ENCODE data around the gene RARB. TPM values are rescaled to one million over a fixed set of nuclear protein-coding genes. Genes with fewer than 3 reads are reported as not detected.

The RARB gene
- total RNA-seq, 1 donor from 2014 or later: 15.0 TPM

DNA sequence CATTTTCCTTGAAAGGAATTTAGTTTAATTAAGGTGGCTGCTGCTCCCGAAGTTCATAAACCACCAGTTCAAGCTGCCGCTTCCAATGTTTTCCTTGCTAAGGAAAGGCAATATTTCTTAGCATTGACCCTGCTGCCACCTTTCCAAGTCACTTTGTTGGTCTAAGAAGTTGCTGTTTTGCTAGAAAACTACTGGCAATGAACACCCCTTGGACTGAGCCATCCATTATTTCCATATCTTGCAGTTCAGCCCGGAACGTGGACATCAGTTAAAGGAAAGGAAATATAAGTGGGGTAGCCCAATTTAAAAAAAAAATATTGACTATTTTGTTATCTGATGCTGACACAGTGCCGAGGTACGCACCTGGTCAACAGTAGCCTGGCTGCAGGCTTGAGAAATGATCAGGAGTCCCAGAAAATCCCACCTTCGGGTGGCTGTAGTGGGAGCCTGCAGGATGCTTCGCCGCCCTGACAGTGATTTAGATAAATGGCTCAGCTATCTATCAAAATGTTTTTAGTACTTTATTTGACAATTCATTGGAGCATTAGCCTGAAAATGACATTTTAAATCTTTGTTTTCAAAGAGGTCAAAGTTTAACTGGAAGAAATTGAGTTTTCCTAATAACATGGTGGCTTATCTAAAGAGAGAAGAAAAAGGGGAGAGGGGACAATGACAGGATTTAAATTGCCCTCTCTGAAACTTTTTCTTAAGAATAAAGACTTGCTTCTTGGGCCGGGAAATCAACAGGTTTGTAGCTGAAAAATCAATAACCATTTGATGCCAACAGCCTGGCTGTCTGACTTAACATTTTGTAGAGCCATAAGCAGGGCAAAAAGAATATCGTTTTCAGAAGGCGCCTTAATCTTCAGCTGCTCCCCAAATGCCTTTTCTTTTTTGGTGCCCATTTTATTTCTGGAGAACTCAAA, 1.6 kb downstream of the RARB start:
- Histone ChIP-seq H3K27ac (peak overlapping the region; percentile 88), H3K4me3 (peak overlapping the region; percentile 53 to 59), H3K4me1 (peaks cover 30% of the 10 kb centered on the region), H3K27me3 (no peaks in the 10 kb centered on the region), H3K9me3 (no peaks in the 10 kb centered on the region), H3K36me3 (no peaks in the 10 kb centered on the region)
- no peak for DNase-seq (ENCODE audit: extremely low spot score in 2 of 2)
- no peak for TF ChIP-seq POLR2A (IDR thresholded peaks at IDR 0.05)
- no peak for TF ChIP-seq POLR2AphosphoS5 (IDR thresholded peaks at IDR 0.05; ENCODE audit: insufficient read depth in 1 of 2, low read depth in 1 of 2)
- TF ChIP-seq, protein P1, sequence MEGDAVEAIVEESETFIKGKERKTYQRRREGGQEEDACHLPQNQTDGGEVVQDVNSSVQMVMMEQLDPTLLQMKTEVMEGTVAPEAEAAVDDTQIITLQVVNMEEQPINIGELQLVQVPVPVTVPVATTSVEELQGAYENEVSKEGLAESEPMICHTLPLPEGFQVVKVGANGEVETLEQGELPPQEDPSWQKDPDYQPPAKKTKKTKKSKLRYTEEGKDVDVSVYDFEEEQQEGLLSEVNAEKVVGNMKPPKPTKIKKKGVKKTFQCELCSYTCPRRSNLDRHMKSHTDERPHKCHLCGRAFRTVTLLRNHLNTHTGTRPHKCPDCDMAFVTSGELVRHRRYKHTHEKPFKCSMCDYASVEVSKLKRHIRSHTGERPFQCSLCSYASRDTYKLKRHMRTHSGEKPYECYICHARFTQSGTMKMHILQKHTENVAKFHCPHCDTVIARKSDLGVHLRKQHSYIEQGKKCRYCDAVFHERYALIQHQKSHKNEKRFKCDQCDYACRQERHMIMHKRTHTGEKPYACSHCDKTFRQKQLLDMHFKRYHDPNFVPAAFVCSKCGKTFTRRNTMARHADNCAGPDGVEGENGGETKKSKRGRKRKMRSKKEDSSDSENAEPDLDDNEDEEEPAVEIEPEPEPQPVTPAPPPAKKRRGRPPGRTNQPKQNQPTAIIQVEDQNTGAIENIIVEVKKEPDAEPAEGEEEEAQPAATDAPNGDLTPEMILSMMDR (IDR thresholded peaks at IDR 0.05): no peak
- intact Hi-C loops (cut with DNase I): loop anchor here (10.0 kb wide), 1 partner anchor 165 kb away; no protein-coding TSS in a partner anchor

DNA sequence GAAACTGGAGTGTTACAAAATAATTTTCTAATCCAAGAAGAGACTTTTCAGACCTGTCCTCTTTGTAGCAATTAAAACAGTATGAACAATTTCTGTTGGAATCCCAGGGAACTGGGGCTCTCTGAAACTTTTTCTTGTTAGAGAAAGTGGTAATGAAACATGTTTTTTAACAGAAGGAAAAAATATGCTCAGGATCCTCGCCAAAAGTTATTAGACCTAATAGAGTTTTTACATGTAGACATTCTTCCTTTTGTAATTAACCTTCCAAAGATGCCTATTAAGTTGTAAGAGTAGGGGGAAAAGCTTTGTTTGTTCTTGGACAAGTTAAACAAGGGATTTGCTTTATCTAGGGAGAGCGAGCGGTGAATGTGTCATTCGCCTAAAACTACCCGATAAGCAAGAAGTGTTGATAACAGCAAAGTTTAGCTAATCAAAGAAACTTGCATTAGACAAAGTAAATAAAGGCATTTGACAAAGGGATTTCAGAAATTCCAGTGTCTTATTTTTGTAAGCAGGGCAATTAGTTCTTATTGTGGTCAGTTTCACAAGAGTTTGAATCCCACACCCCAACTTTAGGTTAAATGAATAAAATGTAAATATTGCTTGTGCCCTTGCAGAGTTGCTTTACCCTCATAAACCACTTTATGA, 2.3 kb downstream of the RARB start:
- no peak for DNase-seq (ENCODE audit: extremely low spot score in 2 of 2)
- TF ChIP-seq POLR2AphosphoS5 (IDR thresholded peaks at IDR 0.05; ENCODE audit: insufficient read depth in 1 of 2, low read depth in 1 of 2): no peak
- TF ChIP-seq, protein P1 (IDR thresholded peaks at IDR 0.05): no peak
- TF ChIP-seq POLR2A (IDR thresholded peaks at IDR 0.05): no peak
- H3K9me3 ChIP-seq: no peaks in the 10 kb centered on the region
- intact Hi-C loops (cut with DNase I): no loop called here
- peaks cover 30% of the 10 kb centered on the region for H3K4me1 ChIP-seq
- peak overlapping the region; percentile 53 to 59 for H3K4me3 ChIP-seq
- no peaks in the 10 kb centered on the region for H3K27me3 ChIP-seq
- H3K27ac ChIP-seq: peak overlapping the region; percentile 88
- no peaks in the 10 kb centered on the region for H3K36me3 ChIP-seq

DNA sequence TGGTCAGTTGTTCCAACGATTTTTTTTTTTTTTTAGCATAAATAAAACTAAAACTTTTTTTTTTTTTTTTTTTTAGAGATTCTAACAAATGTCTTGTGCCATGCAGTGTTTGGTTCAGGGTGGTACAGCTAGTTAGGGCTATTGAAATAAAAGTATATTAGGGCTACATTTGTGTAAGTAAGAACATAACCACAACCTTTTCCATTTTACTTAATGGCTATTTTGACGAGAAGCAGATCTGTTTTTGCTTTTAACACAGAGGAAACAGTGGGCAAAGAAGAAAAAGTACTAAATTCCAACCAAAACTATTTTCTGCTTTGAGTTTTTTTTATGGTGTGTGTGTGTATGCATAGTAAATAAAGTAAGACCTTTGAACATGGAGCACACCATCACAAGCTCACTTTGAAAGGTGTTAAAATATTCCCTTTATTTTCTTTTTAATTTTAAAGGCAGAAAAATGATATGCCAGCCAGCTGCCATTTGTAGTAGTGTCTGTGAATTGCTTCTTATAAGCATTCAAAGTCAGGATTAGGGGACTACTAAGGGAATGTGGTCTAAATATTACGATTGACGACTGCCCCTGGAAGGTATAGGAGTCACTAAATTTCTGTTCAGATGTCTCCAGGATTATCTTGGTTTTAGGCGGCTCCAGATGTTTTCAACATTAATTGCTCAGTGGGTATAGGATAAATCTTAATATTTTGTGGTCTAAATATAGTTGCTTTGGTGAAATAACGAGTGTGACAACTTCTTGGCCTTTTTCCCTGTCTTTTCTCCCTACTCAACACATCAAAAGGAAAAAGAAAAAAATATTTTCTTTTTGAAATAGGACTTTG, 3.1 kb downstream of the RARB start:
- TF ChIP-seq POLR2A (IDR thresholded peaks at IDR 0.05) (no peak), POLR2AphosphoS5 (IDR thresholded peaks at IDR 0.05; ENCODE audit: insufficient read depth in 1 of 2, low read depth in 1 of 2) (no peak)
- TF ChIP-seq, protein P1 (IDR thresholded peaks at IDR 0.05): no peak
- intact Hi-C loops (cut with DNase I): no loop called here
- Histone ChIP-seq H3K36me3 (no peaks in the 10 kb centered on the region), H3K27me3 (no peaks in the 10 kb centered on the region), H3K4me3 (peak overlapping the region; percentile 8 to 53), H3K4me1 (peaks cover 24% of the 10 kb centered on the region), H3K27ac (peak overlapping the region; percentile 88), H3K9me3 (no peaks in the 10 kb centered on the region)
- no peak for DNase-seq (ENCODE audit: extremely low spot score in 2 of 2)

GRCh38 chr3:25432176-25432720, 4.2 kb downstream of the RARB start:
- Histone ChIP-seq H3K36me3 (no peaks in the 10 kb centered on the region), H3K9me3 (no peaks in the 10 kb centered on the region), H3K27me3 (no peaks in the 10 kb centered on the region), H3K27ac (peak overlapping the region; percentile 17), H3K4me1 (peaks cover 13% of the 10 kb centered on the region), H3K4me3 (peak overlapping the region in 1 of 2 donors; percentile 53)
- intact Hi-C loops (cut with DNase I): no loop called here
- no peak for DNase-seq (ENCODE audit: extremely low spot score in 2 of 2)
- TF ChIP-seq, protein P1 (IDR thresholded peaks at IDR 0.05): no peak
- TF ChIP-seq POLR2A (IDR thresholded peaks at IDR 0.05) (no peak), POLR2AphosphoS5 (IDR thresholded peaks at IDR 0.05; ENCODE audit: insufficient read depth in 1 of 2, low read depth in 1 of 2) (no peak)

All from vagina (tissue), 2 donors.